ENCODE measurements around the gene PXDN. TPM values are rescaled to one million over a fixed set of nuclear protein-coding genes. Genes with fewer than 3 reads are reported as not detected.
"Not testable (repeated sequence)": the region's sequence is repeated elsewhere in the genome, so short reads cannot be mapped to it uniquely, and the experiment has no call there.

The PXDN gene
- polyA plus RNA-seq, 3 donors, result 153 to 161 (median 158) TPM

- DNase-seq (ENCODE audit: low read depth in 3 of 3, low spot score in 2 of 3), result no peak
Measured at GRCh38 chr2:1727796-1728474, 16.4 kb downstream of the PXDN start.

GRCh38 chr2:1727101-1727771 lies 17.1 kb downstream of the PXDN start:
- no peak for DNase-seq (ENCODE audit: low read depth in 3 of 3, low spot score in 2 of 3)

- no peak for DNase-seq (ENCODE audit: low read depth in 3 of 3, low spot score in 2 of 3)
Measured at GRCh38 chr2:1726558-1726957, 17.8 kb downstream of the PXDN start.

GRCh38 chr2:1724351-1724750 lies 20.0 kb downstream of the PXDN start:
- not testable (repeated sequence) for DNase-seq (ENCODE audit: low read depth in 3 of 3, low spot score in 2 of 3)

- no peak for DNase-seq (ENCODE audit: low read depth in 3 of 3, low spot score in 2 of 3)
Measured at GRCh38 chr2:1723397-1724042, 20.8 kb downstream of the PXDN start.

- DNase-seq (ENCODE audit: low read depth in 3 of 3, low spot score in 2 of 3), result no peak
Measured at GRCh38 chr2:1722692-1723091, 21.6 kb downstream of the PXDN start.

- DNase-seq (ENCODE audit: low read depth in 3 of 3, low spot score in 2 of 3), result no peak
Measured at GRCh38 chr2:1721706-1722646, 22.3 kb downstream of the PXDN start.

- DNase-seq (ENCODE audit: low read depth in 3 of 3, low spot score in 2 of 3), result no peak
Measured at GRCh38 chr2:1718339-1719220, 25.7 kb downstream of the PXDN start.

- no peak for DNase-seq (ENCODE audit: low read depth in 3 of 3, low spot score in 2 of 3)
Measured at GRCh38 chr2:1717113-1717512, 27.2 kb downstream of the PXDN start.

GRCh38 chr2:1716441-1716840 lies 27.9 kb downstream of the PXDN start:
- DNase-seq (ENCODE audit: low read depth in 3 of 3, low spot score in 2 of 3), result no peak

GRCh38 chr2:1716014-1716305 lies 28.4 kb downstream of the PXDN start:
- DNase-seq (ENCODE audit: low read depth in 3 of 3, low spot score in 2 of 3), result not testable (repeated sequence)

- DNase-seq (ENCODE audit: low read depth in 3 of 3, low spot score in 2 of 3), result no peak
Measured at GRCh38 chr2:1715184-1716013, 28.9 kb downstream of the PXDN start.

- no peak for DNase-seq (ENCODE audit: low read depth in 3 of 3, low spot score in 2 of 3)
Measured at GRCh38 chr2:1714291-1715064, 29.8 kb downstream of the PXDN start.

GRCh38 chr2:1713839-1714236 lies 30.5 kb downstream of the PXDN start:
- no peak for DNase-seq (ENCODE audit: low read depth in 3 of 3, low spot score in 2 of 3)

GRCh38 chr2:1713142-1713838 lies 31.0 kb downstream of the PXDN start:
- DNase-seq (ENCODE audit: low read depth in 3 of 3, low spot score in 2 of 3), result no peak

GRCh38 chr2:1709946-1710560 lies 34.3 kb downstream of the PXDN start:
- DNase-seq (ENCODE audit: low read depth in 3 of 3, low spot score in 2 of 3), result no peak

- DNase-seq (ENCODE audit: low read depth in 3 of 3, low spot score in 2 of 3), result no peak
Measured at GRCh38 chr2:1709335-1709605, 35.0 kb downstream of the PXDN start.
